Jurkat, Clone E6-1 (cell line): ENCODE results near the gene NQO2.
"Not testable (repeated sequence)": the region's sequence is repeated elsewhere in the genome, so short reads cannot be mapped to it uniquely, and the experiment has no call there.

Experiments used
- DNase-seq: peaks from one replicate; pipeline ENCODE4 v3.0.0-alpha.2; 2011; ENCODE audit warnings: low read depth, low spot score
- H3K4me3 ChIP-seq: 2 replicates; pipeline ENCODE4 v1.5.1; 2011; ENCODE audit warnings: mild to moderate bottlenecking, low read length, control low read depth, moderate library complexity

NQO2 gene

DNA sequence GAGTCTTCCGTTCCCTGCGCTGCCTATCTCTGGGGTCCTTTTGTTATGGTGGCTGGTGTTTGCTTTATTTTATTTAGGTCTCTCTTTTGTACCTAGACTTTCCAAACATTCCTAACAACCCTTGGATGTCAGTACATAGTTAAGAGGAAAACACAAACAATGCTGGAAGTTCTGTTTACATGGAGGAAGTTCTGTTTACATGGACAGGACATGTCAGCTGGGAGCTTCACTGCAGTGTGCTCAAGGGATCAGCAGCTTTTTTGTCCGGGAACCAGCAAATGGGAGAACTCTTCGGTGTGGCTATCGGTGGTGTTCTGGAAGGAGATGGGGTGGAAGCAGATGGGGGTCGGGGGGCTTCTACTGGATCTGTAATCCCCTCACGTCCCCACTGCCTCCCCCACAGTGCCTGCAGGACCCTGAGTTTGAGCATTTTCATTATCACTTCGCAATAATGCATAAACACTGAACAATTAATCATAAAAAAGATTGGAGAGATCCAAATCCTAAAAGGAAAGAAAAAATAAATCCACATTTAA, 31.0 kb upstream of the NQO2 start:
- no peak overlapping the region for H3K4me3 ChIP-seq
- no peak for DNase-seq

DNA sequence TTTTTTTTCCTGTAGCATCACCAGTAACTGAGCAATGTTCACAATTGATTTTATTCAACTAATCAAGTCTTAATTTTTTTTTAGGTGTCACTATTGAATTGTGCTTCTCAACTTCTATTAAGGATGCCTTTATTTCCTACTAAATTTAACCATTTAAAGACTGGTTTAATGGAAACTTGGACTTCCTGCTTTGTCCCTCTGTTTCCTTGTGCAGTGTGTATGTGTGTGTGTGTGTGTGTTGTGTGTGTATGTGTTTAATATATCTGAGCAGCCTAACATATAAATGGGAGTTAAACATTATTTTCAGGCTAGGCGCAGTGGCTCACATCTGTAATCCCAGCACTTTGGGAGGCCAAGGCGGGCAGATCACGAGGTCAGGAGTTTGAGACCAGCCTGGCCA, 30.1 kb upstream of the NQO2 start:
- H3K4me3 ChIP-seq: no peak overlapping the region

GRCh38 chr6:2970034-2970685, 29.5 kb upstream of the NQO2 start:
- H3K4me3 ChIP-seq: no peak overlapping the region
- DNase-seq: no peak

More for the DNA sequence above, 30.1 kb upstream of the NQO2 start:
- no peak for DNase-seq

GRCh38 chr6:2970753-2971419, 28.8 kb upstream of the NQO2 start:
- no peak overlapping the region for H3K4me3 ChIP-seq
- DNase-seq: no peak

DNA sequence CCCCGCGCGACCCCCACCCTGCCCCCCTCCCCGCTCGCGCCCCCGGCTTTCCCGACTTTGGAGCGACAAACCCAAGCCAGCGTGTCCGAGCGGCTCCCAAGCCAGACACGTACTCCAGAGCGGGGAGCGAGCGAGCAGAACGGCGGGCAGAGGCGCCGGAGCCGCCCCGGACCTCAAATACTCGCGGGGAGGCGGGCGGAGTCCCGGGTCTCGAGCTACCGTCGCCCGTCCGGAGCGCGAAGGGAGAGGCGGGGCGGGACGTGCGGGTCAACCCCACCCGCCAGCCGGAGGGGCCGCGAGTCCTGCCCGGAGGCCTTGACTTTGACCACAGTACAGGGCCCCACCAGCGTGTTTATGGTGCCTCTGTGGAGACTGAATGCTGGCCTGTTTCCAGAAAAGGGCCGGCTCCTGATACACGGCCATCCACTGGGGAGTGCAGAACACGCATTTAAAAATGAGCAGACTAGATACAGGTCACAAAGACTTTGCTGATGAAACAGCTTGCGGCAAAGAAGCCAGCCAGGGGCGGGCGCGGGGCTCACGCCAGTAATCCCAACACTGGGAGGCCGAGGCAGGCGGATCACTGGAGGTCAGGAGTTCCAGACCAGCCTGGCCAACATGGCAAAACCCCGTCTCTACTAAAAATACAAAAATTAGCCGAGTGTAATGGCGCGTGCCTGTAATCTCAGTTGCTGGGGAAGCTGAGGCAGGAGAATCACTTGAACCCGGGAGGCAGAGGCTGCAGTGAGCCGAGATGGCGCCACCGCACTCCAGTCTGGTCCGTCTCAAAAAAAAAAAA, 28.1 kb upstream of the NQO2 start, which contains the start of gene SERPINB6:
SERPINB6 (minus strand) TSS at position 148 of the 799 bp plus-strand sequence. CDS start 12,235 bp downstream, outside the sequence.
- DNase-seq: no peak

DNA sequence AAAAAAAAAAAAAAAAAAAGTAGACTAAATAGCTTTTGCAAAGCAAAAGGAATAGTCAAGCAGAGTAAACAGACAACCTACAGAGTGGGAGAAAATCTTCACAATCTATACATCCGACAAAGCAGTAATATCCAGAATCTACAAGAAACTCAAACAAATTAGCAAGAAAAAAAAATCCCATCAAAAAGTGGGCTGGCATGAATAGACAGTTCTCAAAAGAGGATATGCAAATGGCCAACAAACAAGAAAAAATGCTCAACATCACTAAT, 27.5 kb upstream of the NQO2 start:
- not testable (repeated sequence) for H3K4me3 ChIP-seq, DNase-seq

More for the DNA sequence above, 28.1 kb upstream of the NQO2 start, which contains the start of gene SERPINB6:
- no peak within 1 kb of the TSS for H3K4me3 ChIP-seq

- H3K4me3 ChIP-seq, DNase-seq: not testable (repeated sequence)
These were observed 27.0 kb upstream of the NQO2 start for GRCh38 chr6:2972685-2973084.

DNA sequence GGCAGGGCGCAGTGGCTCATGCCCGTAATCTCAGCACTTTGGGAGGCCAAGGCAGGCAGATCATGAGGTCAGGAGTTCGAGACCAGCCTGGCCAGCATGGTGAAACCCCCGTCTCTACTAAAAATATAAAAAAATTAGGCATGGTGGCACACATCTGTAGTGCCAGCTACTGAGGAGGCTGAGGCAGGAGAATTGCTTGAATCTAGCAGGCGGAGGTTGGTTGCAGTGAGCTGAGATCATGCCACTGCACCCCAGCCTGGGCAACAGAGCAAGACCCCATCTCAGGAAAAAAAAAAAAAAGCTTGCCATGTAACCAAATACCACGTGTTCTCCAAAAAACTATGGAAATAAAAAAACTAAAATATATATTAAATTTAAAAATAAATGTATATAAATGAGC, 26.5 kb upstream of the NQO2 start:
- DNase-seq, H3K4me3 ChIP-seq: not testable (repeated sequence)

GRCh38 chr6:2973676-2974075, 26.0 kb upstream of the NQO2 start:
- H3K4me3 ChIP-seq: no peak overlapping the region
- peak; percentile 43 for DNase-seq

- no peak overlapping the region for H3K4me3 ChIP-seq
- DNase-seq: no peak
These were observed 23.6 kb upstream of the NQO2 start for GRCh38 chr6:2976060-2976459.

GRCh38 chr6:2976571-2977085, 23.1 kb upstream of the NQO2 start:
- DNase-seq: no peak
- H3K4me3 ChIP-seq: no peak overlapping the region

GRCh38 chr6:2977290-2977689, 22.4 kb upstream of the NQO2 start:
- no peak overlapping the region for H3K4me3 ChIP-seq
- DNase-seq: no peak

GRCh38 chr6:2977799-2978590, 21.7 kb upstream of the NQO2 start:
- no peak overlapping the region for H3K4me3 ChIP-seq
- no peak for DNase-seq

- no peak overlapping the region for H3K4me3 ChIP-seq
- no peak for DNase-seq
These were observed 20.8 kb upstream of the NQO2 start for GRCh38 chr6:2978923-2979322.

DNA sequence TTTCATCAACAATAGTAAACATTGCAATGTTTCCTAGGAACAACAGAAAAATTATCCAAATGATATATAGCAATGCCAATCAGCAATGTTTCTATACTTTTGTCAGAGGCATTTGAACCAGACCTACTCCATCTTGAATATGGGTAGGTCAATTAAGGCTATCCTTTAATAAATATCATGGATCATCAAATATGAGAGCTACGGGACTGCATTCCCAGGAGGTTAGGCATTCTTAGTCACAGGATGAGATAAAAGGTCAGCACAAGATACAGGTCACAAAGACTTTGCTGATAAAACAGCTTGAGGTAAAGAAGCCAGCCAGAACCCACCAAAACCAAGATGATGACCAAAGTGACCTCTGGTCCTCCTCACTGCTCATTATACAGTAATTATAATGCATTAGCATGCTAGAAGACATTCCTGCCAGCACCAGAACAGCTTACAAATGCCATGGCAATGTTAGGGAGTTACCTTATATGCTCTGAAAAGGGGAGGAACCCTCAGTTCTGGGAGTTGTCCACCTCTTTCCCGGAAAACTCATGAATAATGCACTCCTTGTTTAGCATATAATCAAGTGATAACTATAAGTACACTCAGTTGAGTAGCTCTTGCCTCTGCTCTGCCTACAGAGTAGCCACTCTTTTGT, 19.8 kb upstream of the NQO2 start:
- no peak overlapping the region for H3K4me3 ChIP-seq
- no peak for DNase-seq

- no peak for DNase-seq
- H3K4me3 ChIP-seq: no peak overlapping the region
These were observed 19.2 kb upstream of the NQO2 start for GRCh38 chr6:2980465-2980855.

GRCh38 chr6:2982426-2983117, 17.1 kb upstream of the NQO2 start:
- no peak for DNase-seq
- no peak overlapping the region for H3K4me3 ChIP-seq
